Dermis microvascular lymphatic vessel endothelial cell (primary cell): Measurements from ENCODE around the gene AKAP10. TPM values are rescaled to one million over a fixed set of nuclear protein-coding genes. Genes with fewer than 3 reads are reported as not detected.
"Not testable (repeated sequence)": the region's sequence is repeated elsewhere in the genome, so short reads cannot be mapped to it uniquely, and the experiment has no call there.

Experiments
- DNase-seq, 2 donors: peaks; one replicate each; pipeline versions ENCODE4 v3.0.0 to v3.0.0-alpha.2; 2010; ENCODE audit warnings: low read depth in 2 of 2
- total RNA-seq: library from RNA; depleted of rRNA; stranded (reverse); fragments of >200 nt; gene quantifications from 2 replicates; pipeline ENCODE4 v1.2.1, GENCODE V29; 2014

AKAP10 gene
- 11.4 and 23.4 TPM in 2 replicates for total RNA-seq

GRCh38 chr17:19977293-19978208 lies at the start of gene AKAP10:
Gene AKAP10 (minus strand): TSS chr17:19977828. CDS start chr17:19977679, 149 bp downstream.
- peak; percentile 39 to 77 for DNase-seq

- DNase-seq: no peak
Observed at GRCh38 chr17:20026960-20027359, 49.3 kb upstream of the AKAP10 start.

- DNase-seq: no peak
Observed at GRCh38 chr17:20022701-20023100, 45.1 kb upstream of the AKAP10 start.

GRCh38 chr17:20016475-20016992 lies 38.9 kb upstream of the AKAP10 start:
- DNase-seq: not testable (repeated sequence)

GRCh38 chr17:20012017-20012536 lies 34.4 kb upstream of the AKAP10 start:
- no peak for DNase-seq

- DNase-seq: no peak
Observed at GRCh38 chr17:20010936-20011335, 33.3 kb upstream of the AKAP10 start.

GRCh38 chr17:20010099-20010863 lies 32.7 kb upstream of the AKAP10 start:
- peak; percentile 25 to 63 for DNase-seq

- DNase-seq: peak; percentile 27 to 66
Observed at GRCh38 chr17:20009302-20010098, 31.9 kb upstream of the AKAP10 start, which contains the start of gene SPECC1. Gene SPECC1 (plus strand): TSS chr17:20009359. CDS start chr17:20096652, 87,293 bp downstream.

GRCh38 chr17:20009052-20009301 lies 31.3 kb upstream of the AKAP10 start:
- no peak for DNase-seq

DNA sequence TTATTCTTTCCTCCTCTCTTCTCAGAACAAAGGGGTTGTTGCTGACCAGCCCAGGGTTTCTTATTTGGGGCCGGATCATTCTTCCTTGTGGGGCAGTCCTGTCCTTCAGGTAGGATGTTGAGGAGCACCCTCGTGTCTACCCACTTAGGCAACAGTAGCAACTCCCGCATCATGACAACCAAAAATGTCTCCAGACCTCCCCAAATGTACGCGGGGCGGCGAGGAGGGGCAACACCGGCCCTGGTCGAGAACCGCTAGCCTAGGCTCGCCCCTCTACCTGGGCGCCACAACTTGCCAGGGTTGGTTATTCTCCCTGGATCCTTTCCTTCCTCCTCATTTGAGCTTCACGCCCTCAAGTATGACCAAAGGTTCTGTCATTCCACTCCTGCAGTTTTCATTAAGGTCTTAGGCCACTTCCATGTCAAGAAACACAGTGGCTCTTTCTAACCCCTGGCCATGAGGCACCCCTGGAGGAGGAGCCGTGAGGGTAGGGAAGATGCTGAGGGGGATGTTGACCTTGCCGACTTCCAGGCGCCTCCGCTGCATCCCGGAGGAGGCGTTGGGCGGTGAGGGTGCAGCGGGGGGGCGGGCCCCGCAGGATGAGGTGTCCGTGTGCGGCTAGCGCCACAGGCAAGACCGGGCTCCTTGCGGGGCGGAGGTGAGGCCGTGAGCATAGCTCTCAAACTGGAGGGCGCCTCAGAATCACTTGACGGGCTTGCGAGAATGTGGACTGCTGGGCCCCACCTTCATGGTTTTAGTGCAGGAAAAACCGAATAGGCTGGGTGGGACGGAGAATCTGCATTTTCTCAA lies 30.8 kb upstream of the AKAP10 start:
- DNase-seq: no peak

DNA sequence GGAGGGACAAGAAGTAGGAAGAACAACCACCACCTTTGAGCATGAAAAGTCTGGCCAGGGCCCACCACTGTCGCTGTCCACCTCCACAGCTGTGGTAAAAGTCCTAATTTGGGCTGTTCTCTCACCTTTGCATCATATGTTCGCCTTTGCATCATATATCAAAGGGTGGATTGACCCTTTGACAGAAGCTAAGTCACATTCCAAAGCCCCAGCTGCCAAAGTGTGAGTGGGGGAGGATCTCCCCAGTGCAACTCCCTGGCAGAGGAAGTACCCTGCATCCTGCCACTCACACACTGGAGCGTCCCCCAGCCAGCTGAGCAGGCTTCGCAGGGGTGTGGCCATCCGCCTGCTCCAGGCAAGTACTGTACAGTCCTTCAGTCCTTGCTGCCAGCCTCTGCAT lies 18.9 kb upstream of the AKAP10 start:
- DNase-seq: no peak

DNA sequence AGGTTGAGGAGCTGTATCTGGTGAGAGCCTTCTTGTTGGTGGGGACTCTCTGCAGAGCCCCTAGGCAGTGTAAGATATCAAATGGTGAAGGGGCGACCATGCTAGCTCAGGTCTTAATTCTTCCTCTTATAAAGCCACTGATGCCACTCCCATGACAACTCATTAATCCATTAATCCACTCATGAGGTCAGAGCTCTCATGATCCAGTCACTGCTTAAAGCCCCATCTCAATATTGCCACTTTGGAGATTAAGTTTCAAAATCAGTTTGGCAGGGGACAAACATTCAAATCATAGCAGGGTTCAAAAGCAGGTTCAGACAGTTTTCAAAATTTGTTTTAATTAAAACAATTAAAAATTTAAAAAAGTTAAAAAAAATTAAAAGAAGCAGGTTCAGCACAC lies 18.5 kb upstream of the AKAP10 start:
- no peak for DNase-seq

DNA sequence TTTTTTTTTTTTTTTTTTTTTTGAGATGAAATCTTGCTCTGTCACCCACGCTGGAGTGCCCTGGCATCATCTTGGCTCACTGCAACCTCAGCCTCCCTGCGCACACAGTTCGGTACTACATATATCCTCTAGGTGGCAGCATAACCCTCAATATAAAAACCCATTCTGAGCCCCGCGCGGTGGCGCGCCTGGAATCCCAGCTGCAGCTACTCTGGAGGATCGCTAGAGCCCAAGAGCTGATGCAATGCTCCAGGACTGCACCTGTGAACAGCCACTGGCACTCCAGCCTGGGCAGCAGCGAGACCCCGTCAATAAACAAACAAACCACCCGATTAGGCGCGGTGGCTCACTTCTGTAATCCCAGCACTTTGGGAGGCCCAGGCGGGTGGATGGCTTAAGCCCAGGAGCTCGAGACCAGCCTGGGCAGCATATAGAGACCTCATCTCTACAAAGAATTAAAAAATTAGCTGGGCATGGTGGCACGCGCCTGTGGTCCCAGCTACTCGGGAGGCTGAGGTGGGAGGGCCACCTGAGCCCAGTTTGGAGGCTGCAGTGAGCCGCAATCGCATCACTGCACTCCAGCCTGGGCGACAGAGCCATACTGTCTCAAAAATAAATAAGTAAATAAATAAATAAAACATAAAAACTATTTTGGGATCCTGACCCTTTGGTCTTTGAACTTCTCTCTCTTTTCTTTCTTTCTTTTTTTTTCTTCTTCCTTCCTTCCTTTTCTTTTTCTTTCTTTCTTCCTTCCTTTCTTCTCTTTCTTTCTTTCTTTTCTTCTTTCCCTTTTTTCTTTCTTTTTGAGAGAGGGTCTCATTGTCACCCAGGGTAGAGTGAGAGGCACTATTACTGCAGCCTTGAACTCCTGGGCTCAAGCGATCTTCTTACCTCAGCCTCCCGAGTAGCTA lies 15.4 kb upstream of the AKAP10 start:
- peak; percentile 74 to 85 for DNase-seq

DNA sequence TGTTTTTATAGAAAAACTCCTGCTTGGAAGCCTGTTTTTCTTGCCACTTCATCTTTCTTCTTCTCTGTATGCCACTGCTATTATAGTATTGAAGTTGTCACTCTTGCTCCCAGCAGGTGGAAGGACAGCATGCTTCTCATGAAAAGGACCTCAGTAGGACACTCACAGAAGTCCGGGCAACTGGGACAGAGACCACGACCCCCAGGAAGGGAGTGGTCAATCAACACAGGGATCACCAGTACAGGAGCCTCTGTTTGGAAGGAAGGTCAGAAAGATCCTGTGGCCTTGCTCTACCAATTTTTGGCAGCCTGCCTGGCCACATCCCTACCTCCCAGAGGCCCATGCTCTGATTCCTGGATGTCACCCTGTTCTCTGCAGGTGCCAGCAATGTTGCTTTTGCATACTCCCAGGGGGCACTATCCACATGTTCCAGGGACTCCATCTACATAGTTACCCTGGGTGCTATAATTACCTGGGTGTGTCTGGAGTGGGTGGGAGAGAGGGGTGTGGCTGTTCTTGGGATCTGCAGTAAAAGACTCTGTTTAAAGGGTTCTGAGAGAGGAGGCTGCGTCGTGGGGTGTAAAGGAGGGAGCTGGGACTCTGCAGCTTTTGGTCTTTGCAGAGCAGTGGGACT lies 13.7 kb upstream of the AKAP10 start:
- no peak for DNase-seq

- DNase-seq: no peak
Observed at GRCh38 chr17:19987897-19988296, 10.3 kb upstream of the AKAP10 start.

DNA sequence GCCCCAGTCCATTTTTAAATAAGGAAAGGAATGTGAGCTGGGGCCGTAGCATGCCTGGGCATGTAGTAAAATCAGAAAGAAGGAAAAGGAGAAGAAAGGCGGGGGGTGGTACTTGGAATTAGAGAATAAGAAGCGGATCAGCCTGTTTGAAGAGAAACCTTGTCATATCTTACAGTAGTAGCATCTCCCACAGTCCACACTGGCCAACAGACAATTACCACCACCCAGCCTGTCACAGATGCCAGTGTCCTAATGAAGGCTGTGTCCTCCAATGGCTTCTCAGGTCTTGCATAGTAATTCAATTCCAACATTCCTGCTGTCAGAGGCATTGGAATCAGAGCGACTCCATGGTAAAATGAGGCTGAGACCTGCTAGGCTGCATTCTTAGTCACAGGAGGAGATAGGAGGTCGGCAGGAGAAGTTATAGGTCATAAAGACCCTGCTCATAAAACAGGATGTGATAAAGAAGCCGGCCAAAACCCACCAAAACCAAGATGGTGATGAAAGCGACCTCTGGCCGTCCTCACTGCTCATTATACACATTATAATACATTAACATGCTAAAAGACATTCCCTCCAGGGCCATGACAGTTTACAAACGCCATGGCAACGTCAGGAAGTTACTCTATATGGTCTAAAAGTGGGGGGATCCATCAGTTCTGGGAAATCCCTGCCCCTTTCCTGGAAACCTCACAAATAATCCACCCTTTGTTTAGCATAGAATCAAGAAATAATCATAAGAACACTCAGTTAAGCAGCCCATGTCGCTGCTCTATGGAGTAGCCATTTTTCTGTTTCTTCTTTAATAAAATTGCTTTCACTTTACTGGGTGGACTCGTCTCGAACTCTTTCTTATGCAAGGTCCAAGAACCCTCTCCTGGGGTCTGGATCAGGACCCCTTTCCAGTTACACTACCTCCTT lies 9.6 kb upstream of the AKAP10 start:
- no peak for DNase-seq

DNA sequence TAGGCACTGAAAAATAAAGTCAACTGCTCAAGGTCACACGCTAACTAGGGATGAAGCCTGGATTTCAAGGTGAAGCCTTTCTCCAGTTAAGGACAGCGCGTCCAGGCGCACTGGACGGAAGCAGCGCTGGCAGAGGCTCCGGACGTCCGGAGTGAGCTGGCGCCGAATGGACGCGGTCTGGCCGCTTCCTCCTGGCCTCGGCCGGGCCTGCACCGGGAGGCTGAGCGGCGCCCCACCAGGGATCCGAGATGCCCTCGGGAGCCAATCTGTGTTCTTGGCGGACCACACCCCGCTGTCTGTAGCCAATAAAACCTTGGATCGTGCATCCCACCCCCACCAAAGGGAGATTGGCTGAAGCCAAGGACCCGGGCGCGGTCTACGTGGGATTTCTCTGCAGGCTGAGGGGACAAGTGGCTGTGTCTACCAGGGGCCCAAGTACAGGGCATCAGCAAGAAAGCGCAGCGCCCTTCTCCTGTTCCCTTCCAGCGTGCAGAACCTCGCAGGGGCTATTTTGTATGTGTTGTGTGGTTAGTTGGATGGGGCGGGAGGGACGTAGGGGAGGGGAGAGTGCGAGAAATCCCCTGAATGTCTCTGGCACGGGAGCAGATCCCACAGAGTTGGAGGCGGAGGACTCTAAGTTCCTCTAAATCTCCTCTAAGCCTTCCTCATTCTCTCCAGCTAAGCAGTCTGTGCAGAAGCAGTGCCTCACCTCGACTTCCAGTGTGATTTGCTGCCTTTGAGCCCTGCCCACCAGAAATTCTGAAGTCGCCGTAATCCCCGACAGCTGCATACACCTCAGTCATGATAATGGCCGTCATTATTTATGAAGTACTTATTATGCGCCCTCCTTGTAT lies 2.5 kb upstream of the AKAP10 start:
- peak in 1 of 2 donors; percentile 42 for DNase-seq
